Right cardiac atrium (tissue), 5 donors: ENCODE results near the gene AHSA1. TPM values are rescaled to one million over a fixed set of nuclear protein-coding genes. Genes with fewer than 3 reads are reported as not detected.

Experiments
- ATAC-seq, 2 donors: fragments of 200-7000 bp; cut with Tn5 transposase; one replicate each; pipeline versions ENCODE4 v1.8.0 to v1.9.1; 2020; ENCODE audit warnings: moderate library complexity in 2 of 2, mild to moderate bottlenecking in 1 of 2
- DNase-seq, 3 donors: peaks; one replicate each; pipeline ENCODE4 v3.0.0-alpha.2; 2020
- H3K27ac ChIP-seq: one replicate; pipeline ENCODE4 v1.5.1; 2013; ENCODE audit warnings: mild to moderate bottlenecking, low read length, control low read depth, moderate library complexity
- H3K27me3 ChIP-seq: one replicate; pipeline ENCODE4 v1.6.1; 2013; ENCODE audit not compliant: control insufficient read depth, insufficient read depth
- H3K4me1 ChIP-seq: one replicate; pipeline ENCODE4 v1.6.1; 2013; ENCODE audit warnings: low read length; ENCODE audit not compliant: control insufficient read depth, insufficient read depth
- H3K4me3 ChIP-seq: one replicate; pipeline ENCODE4 v1.5.1; 2013; ENCODE audit warnings: low read length, control low read depth
- H3K9me3 ChIP-seq: one replicate; pipeline ENCODE4 v1.6.1; 2013; ENCODE audit warnings: low read length; ENCODE audit not compliant: control insufficient read depth
- WGBS: extraction: QIAGEN DNeasy Blood & Tissue Kit; methylation state at CpG from one replicate; pipeline ENCODE4 v1.1.7; 2013; 5-methylcytosine and 5-hydroxymethylcytosine counted together
- intact Hi-C, 4 donors: fragments of 100-400 bp; cut with DNase I; formaldehyde crosslinking; loops; one replicate each; pipeline versions ENCODE4 v1.11.0 to v1.14.0; 2022 to 2023
- polyA plus RNA-seq: library from polyadenylated mRNA; stranded (reverse); fragments of 200-250 nt; gene quantifications from one replicate; pipeline ENCODE4 v1.2.3, GENCODE V29; 2013
- total RNA-seq, 4 donors: library from RNA; stranded (reverse); fragmentation: NEBNext Ultra II Directional; extraction: Animal tissue kit (Norgen Biotek cat#: 25700); gene quantifications; one replicate each; pipeline ENCODE4 v1.2.1, GENCODE V29; 2021
- donor health status: healthy with polysubstance abuse.
- donor health status: DM: no; HTN: yes; CAD: no.
- donor health status: DM: no; HTN: no; CAD: no.
- donor health status: DM: no; HTN: yes; CAD: no; lungs with severe emphysema.
- donor health status: DM: yes; HTN: yes; CAD: no.

Gene AHSA1
- total and polyA plus RNA-seq, 5 donors: 115 to 211 (median 188) TPM

- Histone ChIP-seq H3K4me1 (peaks cover 1% of the 10 kb centered on the region), H3K4me3 (no peak overlapping the region), H3K27me3 (no peaks in the 10 kb centered on the region), H3K27ac (no peak overlapping the region), H3K9me3 (no peaks in the 10 kb centered on the region)
- DNase-seq (no peak), ATAC-seq (no peak)
- intact Hi-C loops: no loop called here
- 82% methylated on average over 8 of the region's 8 CpGs for WGBS
Observed at GRCh38 chr14:77490347-77490986, 32.6 kb downstream of the AHSA1 start.

- Histone ChIP-seq H3K4me3 (no peak overlapping the region), H3K4me1 (peaks cover 3% of the 10 kb centered on the region), H3K9me3 (no peaks in the 10 kb centered on the region), H3K27ac (no peak overlapping the region), H3K27me3 (no peaks in the 10 kb centered on the region)
- intact Hi-C loops: no loop called here
- ATAC-seq (no peak), DNase-seq (no peak)
- WGBS: 90% methylated on average over 5 of the region's 5 CpGs
Observed at GRCh38 chr14:77491056-77491455, 33.2 kb downstream of the AHSA1 start.

GRCh38 chr14:77495334-77495733 is 37.4 kb downstream of the AHSA1 start:
- no peaks in the 10 kb centered on the region for H3K9me3 ChIP-seq
- H3K27me3 ChIP-seq: no peaks in the 10 kb centered on the region
- no peak overlapping the region for H3K4me3 ChIP-seq
- intact Hi-C loops: no loop called here
- H3K27ac ChIP-seq: no peak overlapping the region
- ATAC-seq (no peak), DNase-seq (no peak)
- H3K4me1 ChIP-seq: peaks cover 3% of the 10 kb centered on the region
- WGBS: 38% methylated on average over 7 of the region's 7 CpGs

- peak; percentile 79 to 83 for ATAC-seq
- intact Hi-C loops: no loop called here
- peak; percentile 31 to 69 (median 58) for DNase-seq
- 2% methylated on average over 104 of the region's 104 CpGs for WGBS
- H3K4me1 ChIP-seq: peaks cover 3% of the 10 kb centered on the region
- H3K27me3 ChIP-seq: no peaks in the 10 kb centered on the region
- no peak within 1 kb of the TSS for H3K27ac ChIP-seq
- H3K4me3 ChIP-seq: peak within 1 kb of the TSS; percentile 49
- no peaks in the 10 kb centered on the region for H3K9me3 ChIP-seq
Observed at GRCh38 chr14:77498120-77498979, 40.5 kb downstream of the AHSA1 start, which contains the start of gene ISM2. Gene ISM2 (minus strand): TSS chr14:77498816. CDS start chr14:77498793, 23 bp downstream.

- peak in 1 of 3 donors; percentile 53 for DNase-seq
- WGBS: 3% methylated on average over 53 of the region's 53 CpGs
- H3K27ac ChIP-seq: no peak overlapping the region
- ATAC-seq: peak; percentile 18
- H3K27me3 ChIP-seq: no peaks in the 10 kb centered on the region
- peak overlapping the region; percentile 49 for H3K4me3 ChIP-seq
- peaks cover 3% of the 10 kb centered on the region for H3K4me1 ChIP-seq
- intact Hi-C loops: no loop called here
- no peaks in the 10 kb centered on the region for H3K9me3 ChIP-seq
Observed at GRCh38 chr14:77498984-77499527, 41.2 kb downstream of the AHSA1 start.

GRCh38 chr14:77502109-77502782 is 44.4 kb downstream of the AHSA1 start:
- no peaks in the 10 kb centered on the region for H3K9me3 ChIP-seq
- no peaks in the 10 kb centered on the region for H3K4me1 ChIP-seq
- no peak for ATAC-seq
- WGBS: 80% methylated on average over 11 of the region's 11 CpGs
- H3K27me3 ChIP-seq: no peaks in the 10 kb centered on the region
- no peak overlapping the region for H3K4me3 ChIP-seq
- intact Hi-C loops: no loop called here
- no peak overlapping the region for H3K27ac ChIP-seq
- DNase-seq: no peak

GRCh38 chr14:77503138-77503537 is 45.2 kb downstream of the AHSA1 start:
- no peaks in the 10 kb centered on the region for H3K4me1 ChIP-seq
- H3K9me3 ChIP-seq: no peaks in the 10 kb centered on the region
- H3K4me3 ChIP-seq: no peak overlapping the region
- ATAC-seq (no peak), DNase-seq (no peak)
- no peaks in the 10 kb centered on the region for H3K27me3 ChIP-seq
- WGBS: 97% methylated on average over 5 of the region's 5 CpGs
- no peak overlapping the region for H3K27ac ChIP-seq
- intact Hi-C loops: no loop called here

- ATAC-seq (no peak), DNase-seq (no peak)
- Histone ChIP-seq H3K27me3 (no peaks in the 10 kb centered on the region), H3K4me3 (no peak overlapping the region), H3K9me3 (no peaks in the 10 kb centered on the region), H3K27ac (no peak overlapping the region), H3K4me1 (no peaks in the 10 kb centered on the region)
- intact Hi-C loops: no loop called here
- 71% methylated on average over 4 of the region's 4 CpGs for WGBS
Observed at GRCh38 chr14:77505031-77505430, 47.1 kb downstream of the AHSA1 start.

GRCh38 chr14:77507762-77508161 is 49.9 kb downstream of the AHSA1 start:
- Histone ChIP-seq H3K9me3 (no peaks in the 10 kb centered on the region), H3K27ac (no peak overlapping the region), H3K4me1 (no peaks in the 10 kb centered on the region), H3K27me3 (no peaks in the 10 kb centered on the region), H3K4me3 (no peak overlapping the region)
- no peak for DNase-seq
- ATAC-seq: no peak
- intact Hi-C loops: no loop called here
- 96% methylated on average over 3 of the region's 3 CpGs for WGBS

- Histone ChIP-seq H3K4me1 (no peaks in the 10 kb centered on the region), H3K9me3 (no peaks in the 10 kb centered on the region), H3K27me3 (no peaks in the 10 kb centered on the region), H3K27ac (no peak overlapping the region), H3K4me3 (no peak overlapping the region)
- intact Hi-C loops: no loop called here
- no peak for ATAC-seq
- no peak for DNase-seq
- WGBS: 86% methylated on average over 4 of the region's 4 CpGs
Observed at GRCh38 chr14:77508249-77508648, 50.4 kb downstream of the AHSA1 start.

GRCh38 chr14:77508876-77509275 is 51.0 kb downstream of the AHSA1 start:
- intact Hi-C loops: no loop called here
- Histone ChIP-seq H3K9me3 (no peaks in the 10 kb centered on the region), H3K27ac (no peak overlapping the region), H3K4me1 (no peaks in the 10 kb centered on the region), H3K4me3 (no peak overlapping the region), H3K27me3 (no peaks in the 10 kb centered on the region)
- ATAC-seq: no peak
- no peak for DNase-seq
- 95% methylated on average over 3 of the region's 3 CpGs for WGBS
